Measurements from ENCODE around the gene KDM4B.

DNA sequence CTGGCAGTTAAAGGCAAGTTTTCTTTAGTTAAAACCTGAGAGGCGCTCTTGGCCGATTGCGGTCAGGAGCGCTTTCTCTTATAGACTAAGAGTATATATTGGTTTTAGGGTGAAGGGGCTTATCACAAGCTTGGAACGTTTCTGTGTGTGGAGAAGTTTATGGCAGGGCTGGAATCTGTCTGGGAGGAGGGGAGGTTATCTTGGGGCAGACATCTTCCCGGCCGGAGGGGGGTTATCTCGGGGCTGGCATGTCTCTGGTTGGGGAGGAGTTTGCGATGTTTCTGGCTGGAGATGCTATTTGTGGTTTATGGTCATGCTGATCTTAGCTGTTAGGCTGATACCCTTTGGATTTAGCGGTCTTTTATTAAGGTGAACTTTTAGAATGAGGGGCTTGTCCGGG, 18.3 kb downstream of the KDM4B start:
- TF ChIP-seq, protein P1, sequence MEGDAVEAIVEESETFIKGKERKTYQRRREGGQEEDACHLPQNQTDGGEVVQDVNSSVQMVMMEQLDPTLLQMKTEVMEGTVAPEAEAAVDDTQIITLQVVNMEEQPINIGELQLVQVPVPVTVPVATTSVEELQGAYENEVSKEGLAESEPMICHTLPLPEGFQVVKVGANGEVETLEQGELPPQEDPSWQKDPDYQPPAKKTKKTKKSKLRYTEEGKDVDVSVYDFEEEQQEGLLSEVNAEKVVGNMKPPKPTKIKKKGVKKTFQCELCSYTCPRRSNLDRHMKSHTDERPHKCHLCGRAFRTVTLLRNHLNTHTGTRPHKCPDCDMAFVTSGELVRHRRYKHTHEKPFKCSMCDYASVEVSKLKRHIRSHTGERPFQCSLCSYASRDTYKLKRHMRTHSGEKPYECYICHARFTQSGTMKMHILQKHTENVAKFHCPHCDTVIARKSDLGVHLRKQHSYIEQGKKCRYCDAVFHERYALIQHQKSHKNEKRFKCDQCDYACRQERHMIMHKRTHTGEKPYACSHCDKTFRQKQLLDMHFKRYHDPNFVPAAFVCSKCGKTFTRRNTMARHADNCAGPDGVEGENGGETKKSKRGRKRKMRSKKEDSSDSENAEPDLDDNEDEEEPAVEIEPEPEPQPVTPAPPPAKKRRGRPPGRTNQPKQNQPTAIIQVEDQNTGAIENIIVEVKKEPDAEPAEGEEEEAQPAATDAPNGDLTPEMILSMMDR (IDR thresholded peaks at IDR 0.05): no peak
- TF ChIP-seq POLR2A (IDR thresholded peaks at IDR 0.05): no peak
